ENCODE results near the gene AKAP13.
"Not testable (repeated sequence)": the region's sequence is repeated elsewhere in the genome, so short reads cannot be mapped to it uniquely, and the experiment has no call there.

Gene AKAP13

DNA sequence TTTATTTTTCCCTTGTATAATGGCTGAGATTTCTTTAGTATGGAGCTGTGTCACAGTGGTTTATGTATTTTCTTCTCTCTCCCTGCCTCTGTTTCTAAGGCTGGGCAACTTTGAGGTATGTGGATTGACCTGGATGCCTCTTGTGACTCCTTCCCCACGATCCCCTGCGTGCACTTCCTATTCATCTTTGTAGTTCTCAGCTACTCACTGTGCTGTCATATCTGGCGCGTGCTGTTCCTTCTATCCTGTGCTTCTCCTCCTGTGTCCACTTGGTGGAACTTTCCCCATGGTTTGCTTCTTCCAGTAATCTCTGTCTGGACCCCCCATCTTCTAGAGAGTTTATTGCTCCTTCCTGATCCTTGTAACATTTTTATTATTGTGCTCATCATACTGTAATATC is 97.3 kb downstream of the AKAP13 start:
- DNase-seq, result no peak

DNA sequence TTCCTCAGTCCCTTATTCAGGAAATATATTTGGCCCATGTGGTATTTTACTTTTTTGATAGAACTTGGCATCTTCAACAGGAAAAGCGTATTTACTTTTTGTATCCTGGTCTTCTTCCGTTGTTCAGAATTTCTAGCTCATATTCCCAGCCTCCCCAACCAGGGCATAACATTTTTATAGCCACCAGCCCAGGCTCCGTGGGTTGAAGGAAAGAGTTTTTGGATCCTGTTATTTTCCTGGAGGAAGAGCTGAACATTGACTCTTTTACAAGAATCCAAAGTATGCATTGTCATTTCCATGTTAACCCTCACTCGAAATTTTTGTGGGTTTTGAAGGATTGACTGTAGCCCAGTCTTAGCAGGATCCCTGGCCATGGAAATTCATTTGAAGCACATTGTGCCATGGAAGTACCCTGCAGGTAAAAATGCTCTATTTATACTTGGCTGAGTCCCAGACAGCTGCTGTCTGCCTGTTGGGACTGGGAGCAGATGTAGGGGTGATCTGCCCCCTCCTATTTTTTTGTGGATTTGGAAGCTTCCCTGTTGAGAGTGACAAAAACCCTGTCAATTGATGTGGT is 98.8 kb downstream of the AKAP13 start:
- no peak for DNase-seq

DNA sequence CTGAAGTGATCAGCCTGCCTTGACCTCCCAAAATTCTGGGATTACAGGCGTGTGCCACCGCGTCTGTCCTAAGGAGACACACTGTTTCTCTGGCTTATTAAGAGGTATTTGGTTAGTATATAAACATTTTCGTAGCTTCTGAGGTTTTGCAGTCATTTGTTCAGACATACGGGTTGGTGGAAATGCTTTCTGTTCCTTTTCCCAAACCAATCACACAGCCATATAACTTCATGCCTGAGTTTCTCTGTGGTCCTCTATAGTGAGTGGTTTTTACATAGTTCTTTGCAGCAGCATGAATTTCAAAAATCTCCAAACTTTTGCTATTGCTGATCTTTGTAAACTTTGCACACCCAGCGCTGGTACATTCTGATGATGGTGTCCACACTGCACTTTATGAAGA is 100.5 kb downstream of the AKAP13 start:
- DNase-seq, result no peak

DNA sequence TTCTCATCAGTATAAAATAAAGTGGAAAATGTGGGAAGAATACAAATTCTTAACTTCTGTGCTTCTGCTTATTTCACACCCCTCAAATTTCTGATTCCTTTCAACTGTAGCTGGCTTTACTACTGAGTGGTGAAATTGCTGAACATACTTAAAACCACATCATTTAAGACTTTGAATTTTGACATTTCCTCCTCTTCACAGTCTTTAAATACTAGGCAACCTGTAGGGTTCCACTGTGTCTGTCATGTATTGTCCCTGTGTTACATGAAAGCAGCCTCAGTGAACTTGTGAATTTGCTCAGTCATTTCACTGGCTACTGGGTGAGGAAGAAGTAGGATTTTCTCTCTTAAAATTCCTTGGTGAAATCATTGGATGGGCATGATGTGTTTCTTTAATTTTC is 101.1 kb downstream of the AKAP13 start:
- DNase-seq, result not testable (repeated sequence)

DNA sequence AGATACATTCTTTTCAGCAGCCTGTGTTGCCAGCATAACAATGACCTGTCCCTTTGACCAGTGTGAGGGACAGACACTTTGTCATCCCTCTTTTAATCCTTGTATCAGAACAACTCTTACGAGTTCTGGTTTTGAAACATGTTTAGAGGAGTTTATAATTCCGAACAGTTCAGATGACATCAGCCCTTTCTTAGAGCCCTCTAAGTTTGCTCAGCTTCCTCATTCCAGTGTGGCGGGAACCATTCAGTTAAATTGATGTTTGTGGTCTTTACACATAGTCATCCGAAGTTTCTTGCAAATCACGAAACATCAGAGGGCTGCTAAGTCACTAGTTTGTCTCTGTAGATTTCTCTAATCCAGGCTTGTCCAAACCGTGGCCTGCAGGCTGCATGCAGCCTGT is 102.5 kb downstream of the AKAP13 start:
- DNase-seq, result no peak

DNA sequence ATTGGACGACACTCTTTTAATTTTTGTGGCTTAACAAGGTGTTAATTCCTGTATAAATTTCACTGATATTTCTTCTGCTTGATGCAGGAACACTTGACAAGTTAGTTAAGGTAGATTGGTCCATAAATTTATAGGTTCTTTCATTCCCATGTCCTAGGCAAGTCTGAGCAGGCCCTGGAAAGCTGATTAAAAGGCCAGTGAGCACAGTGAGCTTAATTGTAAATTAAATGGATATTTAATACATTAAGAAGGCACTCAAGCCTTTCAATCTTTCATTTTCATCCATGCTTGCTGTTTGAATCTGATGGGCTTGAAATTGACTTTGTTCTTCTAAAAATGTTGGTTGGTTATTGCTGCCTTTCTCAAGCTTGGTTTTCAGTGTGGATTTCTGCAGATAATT is 103.6 kb downstream of the AKAP13 start:
- DNase-seq, result not testable (repeated sequence)

DNA sequence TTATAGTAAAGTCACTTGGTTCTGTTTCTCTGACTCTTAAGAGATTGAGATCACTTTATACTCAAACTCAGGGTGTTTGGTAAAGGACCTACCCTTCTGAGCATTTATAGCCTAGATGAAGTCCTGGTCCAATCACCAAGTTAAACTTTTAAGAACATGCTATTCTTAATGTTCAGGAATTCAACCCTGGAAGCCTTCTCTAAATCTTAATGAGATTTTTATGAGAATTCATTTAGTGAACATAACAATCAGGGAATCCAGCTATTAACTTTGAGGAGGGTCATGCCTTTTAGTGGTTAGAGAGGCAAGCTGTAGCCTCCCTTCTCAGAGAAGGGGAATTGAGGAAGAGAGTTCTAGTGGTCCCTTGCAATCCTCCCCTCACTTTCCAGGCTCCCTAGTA is 104.5 kb downstream of the AKAP13 start:
- not testable (repeated sequence) for DNase-seq

DNA sequence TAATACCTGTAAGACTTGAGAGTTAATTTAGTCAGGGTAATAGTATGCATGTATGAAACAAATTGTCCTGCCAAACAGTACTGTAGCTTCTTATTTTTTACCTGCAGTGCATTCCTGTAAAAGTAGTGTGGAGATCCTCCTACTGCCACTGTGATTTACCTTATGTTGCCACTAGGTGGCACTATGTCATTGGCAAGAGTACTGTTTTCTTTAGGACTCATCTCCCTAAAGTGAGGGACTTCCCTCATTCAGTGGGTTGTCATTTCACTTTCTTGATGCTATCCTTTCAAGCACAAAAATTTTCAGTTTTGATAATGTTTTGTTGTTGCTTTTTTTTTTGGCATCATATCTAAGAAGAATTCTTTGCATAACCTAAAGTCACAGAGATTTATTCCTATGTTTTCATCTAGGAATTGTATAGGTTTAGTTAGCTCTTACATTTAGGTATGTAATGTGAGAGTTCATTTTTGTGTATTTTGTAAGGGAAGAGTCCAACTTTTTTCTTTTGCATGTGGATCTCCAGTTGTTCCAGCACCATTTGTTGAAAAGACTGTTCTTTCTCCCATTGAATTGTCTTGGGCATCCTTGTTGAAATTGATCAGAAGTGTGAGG is 105.7 kb downstream of the AKAP13 start:
- DNase-seq, result peak in 23 of 56 donors; percentile 1 to 78 (median 27)

DNA sequence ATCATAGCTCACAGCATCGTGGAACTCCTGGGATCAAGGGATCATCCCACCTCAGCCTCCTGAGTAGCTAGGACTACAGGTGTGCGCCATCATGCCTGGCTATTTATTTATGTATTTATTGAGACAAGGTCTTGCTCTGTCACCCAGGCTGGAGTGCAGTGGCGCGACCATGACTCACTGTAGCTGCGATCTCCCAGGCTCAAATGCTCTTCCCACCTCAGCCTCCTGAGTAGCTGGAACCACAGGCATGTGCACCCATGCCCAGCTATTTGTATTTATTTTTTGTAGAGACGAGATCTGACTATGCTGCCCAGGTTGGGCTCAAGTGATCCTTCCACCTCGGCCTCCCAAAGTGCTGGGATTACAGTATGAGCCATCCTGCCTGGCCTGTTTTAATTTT is 107.4 kb downstream of the AKAP13 start:
- not testable (repeated sequence) for DNase-seq

DNA sequence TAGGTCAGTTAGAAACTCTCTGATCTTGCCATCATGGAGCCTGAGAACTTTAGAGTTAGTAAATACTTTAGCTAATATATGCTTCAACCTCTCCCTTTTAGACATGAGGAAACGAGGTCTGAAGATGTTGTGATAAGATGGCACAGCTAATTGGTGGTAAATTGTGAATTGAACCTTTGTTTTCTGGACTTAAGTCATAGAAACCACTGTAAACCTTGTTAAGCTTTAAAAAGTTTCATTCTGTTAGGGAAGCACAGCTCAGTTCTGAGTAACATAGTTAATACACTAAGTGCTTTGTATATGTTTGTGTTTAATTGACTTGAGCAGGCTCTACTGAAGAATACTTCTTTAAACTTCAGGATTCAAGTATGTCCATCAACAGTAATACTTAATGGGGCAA is 108.6 kb downstream of the AKAP13 start:
- DNase-seq, result no peak

DNA sequence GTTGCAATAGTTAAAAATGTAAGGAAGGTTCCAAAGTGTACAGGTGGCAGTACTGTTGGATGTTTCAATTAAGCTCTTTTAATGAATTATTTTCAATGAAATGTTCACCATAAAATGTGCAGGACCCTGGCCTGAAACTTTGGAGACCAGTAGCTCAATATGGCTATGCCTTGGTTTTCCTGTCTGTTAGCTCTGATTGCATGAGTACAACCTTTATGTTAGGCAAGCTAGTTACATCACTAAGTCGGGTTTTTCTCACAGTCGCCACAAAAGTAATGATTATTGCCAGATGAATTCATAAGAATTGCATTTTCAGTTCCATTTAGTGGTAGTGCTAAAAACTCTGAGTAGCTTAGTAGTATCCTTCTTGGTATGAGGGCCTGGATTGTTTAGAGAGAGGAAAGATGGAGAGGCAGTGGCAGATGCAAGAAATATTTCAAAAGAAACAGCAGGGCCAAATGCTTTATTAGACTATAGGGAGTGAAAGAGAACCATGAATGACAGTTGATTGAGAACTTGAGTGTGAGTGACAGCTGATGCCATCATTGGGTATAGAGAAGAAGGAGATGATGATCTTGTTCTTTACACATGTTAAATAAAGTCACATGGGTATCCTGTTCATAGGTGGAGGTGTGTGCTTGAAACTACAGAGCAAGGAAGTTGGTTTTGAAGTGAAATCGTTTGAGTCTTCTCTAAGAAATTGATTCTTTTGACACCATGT is 109.5 kb downstream of the AKAP13 start:
- DNase-seq, result no peak

DNA sequence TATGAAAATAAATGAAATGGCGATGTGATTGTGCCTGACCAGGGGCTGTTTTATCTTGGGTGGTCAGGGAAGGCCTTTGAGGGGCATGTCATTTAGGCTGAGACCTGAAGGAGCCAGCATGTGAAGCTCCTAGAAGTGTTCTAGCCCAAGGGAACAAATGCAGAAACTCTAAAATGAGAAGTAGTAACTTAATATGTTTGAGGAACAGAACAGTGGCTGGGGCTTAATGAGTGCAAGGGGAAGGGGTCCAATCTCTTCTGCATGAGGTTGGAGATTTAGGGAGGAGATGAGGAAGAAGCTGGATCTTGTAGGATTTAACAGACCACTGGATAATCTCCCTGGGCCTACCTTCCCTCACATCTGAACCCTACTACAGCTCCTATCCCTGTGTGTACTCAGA is 110.5 kb downstream of the AKAP13 start:
- no peak for DNase-seq

DNA sequence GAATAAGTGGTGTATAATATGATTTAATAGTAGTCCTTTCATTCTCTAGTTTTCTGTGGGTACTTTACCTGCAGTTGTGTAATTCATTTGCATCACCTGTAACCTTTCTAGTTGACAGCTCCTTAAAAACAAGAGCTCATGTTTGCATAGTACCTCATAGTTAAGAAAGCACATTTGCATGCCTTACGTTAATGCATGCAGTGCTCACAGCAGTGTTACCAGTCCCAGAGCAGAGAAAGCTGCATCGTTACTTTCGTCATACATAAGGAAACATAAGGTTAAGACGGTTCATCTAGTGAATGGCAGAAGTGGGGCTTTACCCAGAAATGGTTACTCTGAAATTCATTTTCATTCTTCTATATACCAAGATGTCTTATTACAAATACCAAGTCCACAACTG is 111.3 kb downstream of the AKAP13 start:
- DNase-seq, result no peak

DNA sequence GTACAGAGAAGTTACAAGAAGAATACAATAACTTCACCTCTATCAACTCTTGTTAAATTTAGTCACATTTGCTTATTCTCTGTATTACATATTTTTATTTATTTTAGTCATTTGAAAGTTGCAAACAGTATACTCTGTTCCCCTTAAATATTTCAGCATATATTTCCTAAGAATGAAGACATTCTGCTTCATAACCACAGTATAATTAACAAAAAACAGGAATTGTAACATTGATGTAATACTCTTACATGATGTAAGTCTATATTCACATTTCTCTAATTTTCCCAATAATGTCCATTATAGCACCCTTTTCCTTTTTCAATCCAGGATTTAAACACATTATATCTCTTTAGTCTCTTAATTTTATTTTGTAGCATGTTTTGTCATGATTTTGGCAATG is 112.0 kb downstream of the AKAP13 start:
- DNase-seq, result no peak

DNA sequence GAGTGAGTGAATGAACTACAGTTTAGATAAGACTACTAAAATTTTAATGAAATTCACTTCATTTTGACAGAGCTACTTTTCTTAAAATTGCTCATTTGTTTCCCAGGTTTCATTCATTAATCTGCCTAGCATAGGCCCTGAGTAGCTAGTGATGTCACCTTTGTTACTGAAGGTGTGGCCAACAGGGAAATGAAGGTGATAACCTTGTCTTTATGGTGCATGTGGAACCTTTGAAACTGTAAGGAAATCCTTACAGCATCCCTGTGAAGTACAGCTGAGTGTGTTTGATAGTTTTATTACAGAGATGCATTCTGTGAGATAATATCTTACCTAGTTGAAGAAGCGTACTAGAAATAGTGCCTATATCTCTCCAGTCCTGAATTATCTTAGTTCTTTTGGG is 112.9 kb downstream of the AKAP13 start:
- no peak for DNase-seq

DNA sequence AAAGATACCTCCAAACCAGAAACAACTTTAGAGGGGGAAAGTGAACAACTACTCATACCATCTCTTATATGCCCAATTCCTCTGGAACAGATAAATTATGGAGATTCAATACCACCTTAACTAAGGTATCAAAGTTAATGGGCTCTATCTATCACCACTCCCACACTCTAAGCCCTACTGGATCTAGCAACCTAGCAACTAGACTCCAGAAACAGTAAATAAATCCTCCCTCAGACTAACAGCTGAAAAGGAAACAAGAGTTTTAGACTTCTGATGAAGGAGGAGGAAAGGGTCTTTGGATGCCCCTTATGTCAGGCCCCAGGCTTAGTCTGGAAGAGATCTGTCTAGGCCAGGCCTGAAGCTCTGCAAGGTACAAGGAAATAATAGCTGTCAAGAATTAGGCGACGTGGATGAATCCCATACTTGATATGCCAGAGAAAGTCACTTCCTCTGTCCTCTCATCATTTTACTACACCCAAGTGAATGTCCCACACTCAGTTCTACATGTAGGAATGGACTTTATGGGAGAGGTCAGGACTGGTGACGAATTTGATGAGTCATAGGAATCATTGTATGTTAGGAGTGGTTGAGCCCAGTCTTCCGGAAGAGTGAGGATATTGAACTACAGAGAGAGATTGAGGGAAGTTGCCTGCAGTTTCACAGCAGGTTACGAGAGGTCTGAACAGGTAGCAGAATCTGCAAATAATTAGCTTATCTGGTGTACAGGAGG is 113.8 kb downstream of the AKAP13 start:
- DNase-seq, result no peak

DNA sequence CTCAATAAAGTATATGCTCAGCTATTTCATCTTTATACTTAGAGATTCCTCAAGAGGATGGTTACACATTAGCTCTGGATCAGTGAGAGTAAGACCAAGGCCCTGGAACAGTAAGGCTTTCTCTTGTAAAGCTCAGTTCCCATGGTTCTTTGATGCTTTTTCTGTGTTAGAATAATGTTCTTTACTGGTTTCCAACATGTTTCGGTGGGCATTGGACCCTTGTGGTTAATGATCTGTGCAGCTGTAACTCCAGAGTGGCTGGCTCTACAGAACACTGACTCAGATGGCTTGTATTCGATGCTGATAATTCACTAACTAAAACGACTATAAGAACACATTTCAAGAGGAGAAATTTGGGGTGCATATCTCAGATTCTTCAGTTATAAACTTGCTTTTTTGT is 114.7 kb downstream of the AKAP13 start:
- no peak for DNase-seq

DNA sequence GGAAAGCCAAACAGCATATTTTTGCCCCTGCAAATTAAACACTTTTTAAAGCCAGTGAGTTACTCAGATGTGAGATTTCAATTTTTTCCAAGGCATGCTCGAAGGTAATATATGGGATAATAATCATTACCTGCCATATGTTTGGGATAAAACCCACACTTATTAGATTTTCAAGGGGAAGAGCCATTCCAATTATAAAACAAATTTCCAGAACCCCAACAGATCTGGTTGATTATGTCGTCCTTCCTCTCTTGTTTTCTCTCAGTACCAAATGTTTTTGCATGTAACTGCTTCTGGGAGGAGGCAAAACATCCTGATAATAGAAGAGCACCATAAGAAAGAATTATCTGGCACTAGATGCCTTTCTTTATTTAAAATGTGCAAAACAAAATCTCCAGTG is 115.1 kb downstream of the AKAP13 start:
- DNase-seq, result no peak

DNA sequence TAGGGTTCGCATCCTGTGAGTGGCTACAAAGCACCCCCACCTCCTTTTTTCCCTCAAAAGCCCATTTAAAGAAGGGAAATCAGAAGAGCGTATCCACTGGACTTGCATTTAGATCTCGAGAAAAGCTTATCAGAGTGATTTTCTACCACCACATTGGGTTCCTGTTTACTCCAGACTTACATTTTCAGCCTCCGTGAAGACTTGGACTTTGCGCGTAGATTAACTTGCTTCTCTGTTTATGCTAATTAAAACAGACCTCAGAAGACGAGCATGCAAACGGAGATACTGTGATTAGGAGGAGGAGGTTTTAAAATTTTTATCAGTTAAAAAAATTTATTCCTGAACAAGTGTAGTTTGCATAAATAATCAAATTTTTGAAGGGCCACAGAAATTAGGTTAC is 115.7 kb downstream of the AKAP13 start:
- DNase-seq, result no peak

DNA sequence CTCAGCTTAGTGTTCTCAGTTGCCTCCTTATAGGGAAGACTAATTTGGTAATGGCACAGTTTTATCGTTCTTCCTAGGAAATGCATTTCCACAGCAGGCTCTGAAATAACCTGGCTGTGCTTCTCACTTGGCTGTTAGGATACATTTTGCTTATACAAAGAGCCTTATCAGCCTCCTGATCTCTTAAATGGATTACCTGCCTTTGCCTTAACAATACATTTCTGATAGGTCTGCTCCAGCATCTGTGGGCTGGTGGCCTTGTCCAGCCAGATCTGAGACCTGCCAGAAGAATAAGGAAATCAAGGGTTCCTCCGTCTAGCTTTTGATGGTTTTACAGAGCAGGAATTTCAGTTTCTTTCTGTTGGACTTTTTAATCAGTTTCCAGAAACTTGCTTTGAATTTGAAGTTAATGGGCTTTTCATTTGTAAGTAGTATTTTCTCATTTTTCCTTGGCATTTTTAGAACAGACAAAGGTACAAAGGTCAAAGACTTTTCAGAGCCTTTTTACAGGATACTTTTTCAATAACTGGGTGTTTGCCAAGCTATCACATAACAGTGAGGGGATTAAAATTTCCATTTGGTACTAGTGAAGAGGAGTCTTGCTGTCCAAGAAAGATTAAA is 116.3 kb downstream of the AKAP13 start:
- no peak for DNase-seq

DNA sequence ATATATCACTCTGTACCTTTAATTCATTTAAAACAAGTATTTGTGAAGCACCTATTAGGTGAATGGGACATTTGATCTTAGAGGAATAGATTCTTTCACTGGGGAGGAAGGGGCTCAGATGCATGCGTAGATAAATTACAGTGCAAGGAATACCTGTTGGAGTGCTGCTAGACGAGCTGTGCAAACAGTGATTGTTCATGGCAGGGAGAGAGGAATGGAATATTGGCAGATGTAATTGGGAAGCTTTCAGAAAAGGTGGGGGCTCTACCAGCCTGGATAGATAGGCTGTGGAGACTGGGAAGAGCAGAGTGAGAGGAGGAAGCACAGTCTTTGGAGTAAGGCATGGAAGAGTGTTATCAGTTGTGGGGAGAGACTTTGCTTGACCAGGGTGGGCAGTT is 116.8 kb downstream of the AKAP13 start:
- no peak for DNase-seq

DNA sequence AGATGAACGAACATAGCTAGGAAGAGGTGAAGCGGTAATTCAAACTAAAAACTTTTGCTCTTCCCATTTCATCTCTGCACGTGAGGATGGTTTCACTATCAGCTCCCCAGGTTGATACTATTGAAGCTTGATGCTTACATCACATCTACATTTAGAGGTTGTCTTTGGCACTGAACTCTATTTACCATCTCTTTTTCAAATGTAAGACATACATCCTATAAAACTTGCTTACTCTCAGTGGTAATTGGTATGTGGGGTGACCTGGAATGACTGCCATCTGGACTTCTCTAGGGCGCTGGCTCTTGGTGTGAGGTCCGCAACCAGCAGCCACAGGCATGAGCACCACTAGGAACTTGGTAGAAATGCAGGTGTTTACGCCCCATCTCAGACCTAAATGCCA is 118.1 kb downstream of the AKAP13 start:
- DNase-seq, result no peak
